ENCODE measurements around the gene ASCC3. TPM values are rescaled to one million over a fixed set of nuclear protein-coding genes. Genes with fewer than 3 reads are reported as not detected.

The ASCC3 gene
- total RNA-seq, 1 experiment from 2014 or later = 40.5 TPM

- ATAC-seq = no peak
- H3K9me2 ChIP-seq (ENCODE audit: insufficient read depth) = no peaks in the 10 kb centered on the region
- no peaks in the 10 kb centered on the region for H3K9me3 ChIP-seq (ENCODE audit: control insufficient read depth in 1 of 2, insufficient read depth in 1 of 2, low read depth in 1 of 2, low read length in 2 of 2)
- no peak overlapping the region for H2AFZ ChIP-seq (ENCODE audit: low read depth, low read length, poor library complexity, severe bottlenecking)
- ChIA-PET RAD21 (ENCODE audit: low non-redundant PET in 1 of 2, low total read pairs in 2 of 2, uncharacterized antibody in 2 of 2, unreplicated experiment in 2 of 2) (no interaction called here), CTCF (no interaction called here), POLR2A (no interaction called here)
- H3K27me3 ChIP-seq (ENCODE audit: insufficient read depth, low read length) = no peaks in the 10 kb centered on the region
- intact Hi-C loops (cut with micrococcal nuclease) = no loop called here
- no peak for TF ChIP-seq POLR2AphosphoS5 (IDR thresholded peaks at IDR 0.05; ENCODE audit: low read depth, low read length)
- TF ChIP-seq REST (IDR thresholded peaks at IDR 0.05; ENCODE audit: low read depth) = no peak
- TF ChIP-seq, protein P1, sequence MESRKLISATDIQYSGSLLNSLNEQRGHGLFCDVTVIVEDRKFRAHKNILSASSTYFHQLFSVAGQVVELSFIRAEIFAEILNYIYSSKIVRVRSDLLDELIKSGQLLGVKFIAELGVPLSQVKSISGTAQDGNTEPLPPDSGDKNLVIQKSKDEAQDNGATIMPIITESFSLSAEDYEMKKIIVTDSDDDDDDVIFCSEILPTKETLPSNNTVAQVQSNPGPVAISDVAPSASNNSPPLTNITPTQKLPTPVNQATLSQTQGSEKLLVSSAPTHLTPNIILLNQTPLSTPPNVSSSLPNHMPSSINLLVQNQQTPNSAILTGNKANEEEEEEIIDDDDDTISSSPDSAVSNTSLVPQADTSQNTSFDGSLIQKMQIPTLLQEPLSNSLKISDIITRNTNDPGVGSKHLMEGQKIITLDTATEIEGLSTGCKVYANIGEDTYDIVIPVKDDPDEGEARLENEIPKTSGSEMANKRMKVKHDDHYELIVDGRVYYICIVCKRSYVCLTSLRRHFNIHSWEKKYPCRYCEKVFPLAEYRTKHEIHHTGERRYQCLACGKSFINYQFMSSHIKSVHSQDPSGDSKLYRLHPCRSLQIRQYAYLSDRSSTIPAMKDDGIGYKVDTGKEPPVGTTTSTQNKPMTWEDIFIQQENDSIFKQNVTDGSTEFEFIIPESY (IDR thresholded peaks at IDR 0.05; ENCODE audit: extremely low read depth, insufficient replicate concordance, low read length) = no peak
- TF ChIP-seq JUND (IDR thresholded peaks at IDR 0.05) = no peak
- TF ChIP-seq EZH2 (IDR thresholded peaks at IDR 0.05) = no peak
- no peak for TF ChIP-seq EGR1 (IDR thresholded peaks at IDR 0.05; ENCODE audit: low read depth)
- no peak for TF ChIP-seq SIN3A (IDR thresholded peaks at IDR 0.05; ENCODE audit: low read depth)
- no peak for TF ChIP-seq YY1 (IDR thresholded peaks at IDR 0.05; ENCODE audit: extremely low read depth, insufficient replicate concordance, low read depth, low read length)
- no peak for TF ChIP-seq TCF7L2 (IDR thresholded peaks at IDR 0.05; ENCODE audit: borderline replicate concordance, extremely low read depth, insufficient read depth, insufficient read length)
- TF ChIP-seq SP1 (IDR thresholded peaks at IDR 0.05; ENCODE audit: low read depth) = no peak
- TF ChIP-seq CBX3 (IDR thresholded peaks at IDR 0.05; ENCODE audit: low read depth) = no peak
- TF ChIP-seq POLR2A (IDR thresholded peaks at IDR 0.05; ENCODE audit: borderline replicate concordance, extremely low read depth, insufficient read depth, insufficient read length) = no peak
- H3K9ac ChIP-seq (ENCODE audit: low read length) = no peak overlapping the region
- no peak for DNase-seq (ENCODE audit: low read depth, low spot score)
- H3K36me3 ChIP-seq (ENCODE audit: control insufficient read depth in 1 of 2, insufficient read depth in 2 of 2, low read length in 2 of 2) = no peaks in the 10 kb centered on the region
- no peaks in the 10 kb centered on the region for H3K79me2 ChIP-seq (ENCODE audit: insufficient read depth, low read length)
- no peak overlapping the region for H3K27ac ChIP-seq (ENCODE audit: low read depth, low read length)
- no peaks in the 10 kb centered on the region for H3K4me1 ChIP-seq (ENCODE audit: control insufficient read depth in 1 of 2, insufficient read depth in 2 of 2, low read length in 2 of 2)
- H4K20me1 ChIP-seq (ENCODE audit: insufficient read depth) = no peaks in the 10 kb centered on the region
- no peak overlapping the region for H3K4me3 ChIP-seq (replicated peaks in 1 of 2; ENCODE audit: low read depth in 1 of 2, low read length in 2 of 2)
- BruUV-seq (replicated peaks) = no TSS peak
- H3K4me2 ChIP-seq (ENCODE audit: low read length) = no peak overlapping the region
These were observed 266.2 kb downstream of the ASCC3 start for GRCh38 chr6:100614933-100615332.

Measured in HCT116 (cell line).